MM.1S (cell line): Measurements from ENCODE around the gene EFTUD2.

Experiments
- DNase-seq: peaks from one replicate; pipeline ENCODE4 v3.0.0-alpha.2; 2015
- H2AFZ ChIP-seq: fragments of 300-600 bp; sonication (generic); 2 replicates; pipeline ENCODE4 v1.6.0; 2016; ENCODE audit warnings: antibody characterized with exemption, low read length
- H3F3A ChIP-seq: fragments of 300-600 bp; sonication (generic); 2 replicates; pipeline ENCODE4 v1.6.1; 2016; ENCODE audit warnings: mild to moderate bottlenecking, antibody characterized with exemption, low read length, moderate library complexity, mixed read lengths; ENCODE audit not compliant: insufficient read depth
- H3K27ac ChIP-seq: fragments of 300-600 bp; sonication (generic); 2 replicates; pipeline ENCODE4 v1.5.1; 2016; ENCODE audit warnings: mild to moderate bottlenecking, low read length
- H3K27me3 ChIP-seq: fragments of 300-600 bp; sonication (generic); replicated peaks from 2 replicates; pipeline ENCODE4 v1.6.0; 2016; ENCODE audit warnings: low read length; ENCODE audit not compliant: insufficient read depth
- H3K36me3 ChIP-seq: fragments of 300-600 bp; sonication (generic); replicated peaks from 2 replicates; pipeline ENCODE4 v1.6.1; 2016; ENCODE audit warnings: mild to moderate bottlenecking, low read length, mixed read lengths; ENCODE audit not compliant: insufficient read depth
- H3K4me1 ChIP-seq: fragments of 300-600 bp; sonication (generic); 2 replicates; pipeline ENCODE4 v1.6.1; 2016; ENCODE audit warnings: low read length, mixed read lengths
- H3K4me2 ChIP-seq: fragments of 300-600 bp; sonication (generic); 2 replicates; pipeline ENCODE4 v1.6.0; 2016; ENCODE audit warnings: low read depth, low read length
- H3K4me3 ChIP-seq: fragments of 300-600 bp; sonication (generic); 2 replicates; pipeline ENCODE4 v1.5.1; 2016; ENCODE audit warnings: low read length, mixed read lengths
- H3K79me2 ChIP-seq: fragments of 300-600 bp; sonication (generic); 2 replicates; pipeline ENCODE4 v1.6.1; 2016; ENCODE audit warnings: mixed run types, low read length, mixed read lengths
- H3K9ac ChIP-seq: fragments of 300-600 bp; sonication (generic); 2 replicates; pipeline ENCODE4 v1.6.1; 2016; ENCODE audit warnings: low read length, mixed read lengths
- H3K9me2 ChIP-seq: fragments of 300-600 bp; sonication (generic); replicated peaks from 2 replicates; pipeline ENCODE4 v1.6.1; 2016; ENCODE audit warnings: mild to moderate bottlenecking, low read length, mixed read lengths; ENCODE audit not compliant: insufficient read depth
- H3K9me3 ChIP-seq: fragments of 300-600 bp; sonication (generic); replicated peaks from 2 replicates; pipeline ENCODE4 v1.6.1; 2016; ENCODE audit warnings: mild to moderate bottlenecking, low read length, mixed read lengths; ENCODE audit not compliant: insufficient read depth
- H4K20me1 ChIP-seq: fragments of 300-600 bp; sonication (generic); 2 replicates; pipeline ENCODE4 v1.6.1; 2016; ENCODE audit warnings: mild to moderate bottlenecking, low read length, moderate library complexity, mixed read lengths; ENCODE audit not compliant: insufficient read depth
- CTCF ChIP-seq: fragments of 300-600 bp; sonication (generic); IDR thresholded peaks from 2 replicates; pipeline ENCODE4 v1.5.1; 2016; ENCODE audit warnings: antibody characterized with exemption, low read length, mixed read lengths
- EZH2 ChIP-seq: fragments of 300-600 bp; sonication (generic); optimal IDR thresholded peaks from 2 replicates; pipeline ENCODE3; 2017; ENCODE audit warnings: low read depth, mild to moderate bottlenecking, antibody characterized with exemption, low read length, mixed read lengths
- EZH2phosphoT487 ChIP-seq: fragments of 300-600 bp; sonication (generic); IDR thresholded peaks from 2 replicates; pipeline ENCODE4 v1.6.1; 2018; ENCODE audit warnings: antibody characterized with exemption, low read length

Gene EFTUD2

DNA sequence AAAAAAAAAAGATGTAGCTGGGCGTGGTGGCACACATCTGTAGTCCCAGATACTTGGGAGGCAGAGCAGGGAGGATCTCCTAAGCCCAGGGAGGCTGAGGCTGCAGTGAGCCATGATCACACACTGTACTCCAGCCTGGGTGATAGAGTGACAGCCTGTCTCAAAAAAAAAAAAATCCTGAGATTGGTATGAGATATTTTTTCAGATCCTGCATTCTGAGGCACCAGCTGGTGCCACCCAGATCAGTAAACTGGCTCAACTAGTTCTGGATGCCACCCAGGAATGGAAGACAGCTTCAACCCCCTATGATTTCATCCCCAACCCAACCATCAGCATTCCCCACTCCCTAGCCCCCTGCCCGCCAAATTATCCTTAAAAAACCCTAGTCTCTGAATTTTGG is 62.0 kb downstream of the EFTUD2 start:
- no peak for TF ChIP-seq EZH2phosphoT487
- TF ChIP-seq EZH2: no peak
- no peak for TF ChIP-seq CTCF
- no peaks in the 10 kb centered on the region for H3K4me1 ChIP-seq
- H3K9me2 ChIP-seq: no peaks in the 10 kb centered on the region
- H3K4me2 ChIP-seq: no peak overlapping the region
- no peak for DNase-seq
- H3K9me3 ChIP-seq: no peaks in the 10 kb centered on the region
- H3K36me3 ChIP-seq: no peaks in the 10 kb centered on the region
- no peak overlapping the region for H2AFZ ChIP-seq
- no peaks in the 10 kb centered on the region for H3K79me2 ChIP-seq
- 0 out of 2 replicates have a peak, but pooled peaks cover 5% of the 10 kb centered on the region for H3K27me3 ChIP-seq
- no peak overlapping the region for H3K27ac ChIP-seq
- H4K20me1 ChIP-seq: no peaks in the 10 kb centered on the region
- H3K9ac ChIP-seq: no peak overlapping the region
- no peaks in the 10 kb centered on the region for H3F3A ChIP-seq
- no peak overlapping the region for H3K4me3 ChIP-seq

- no peak for TF ChIP-seq EZH2
- TF ChIP-seq EZH2phosphoT487: no peak
- TF ChIP-seq CTCF: no peak
- no peak overlapping the region for H3K27ac ChIP-seq
These were observed 66.4 kb downstream of the EFTUD2 start for GRCh38 chr17:44832805-44833204.

DNA sequence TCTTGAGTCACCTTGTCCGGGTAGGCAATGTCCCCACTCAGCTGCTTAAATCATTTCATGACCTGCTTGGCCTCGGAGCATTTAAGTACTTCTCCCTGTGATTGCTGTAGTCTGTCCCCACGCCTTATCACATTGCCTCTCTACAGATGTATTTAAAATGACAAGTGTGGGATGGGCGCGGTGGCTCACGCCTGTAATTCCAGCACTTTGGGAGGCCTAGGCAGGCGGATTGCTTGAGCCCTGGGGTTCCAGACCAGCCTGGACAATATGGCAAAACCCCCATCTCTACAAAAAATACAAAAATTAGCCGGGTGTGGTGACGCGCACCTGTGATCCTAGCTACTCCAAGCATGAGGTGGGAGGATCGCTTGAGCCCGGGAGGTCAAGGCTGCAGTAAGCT is 67.9 kb downstream of the EFTUD2 start:
- no peaks in the 10 kb centered on the region for H4K20me1 ChIP-seq
- H3K9me2 ChIP-seq: no peaks in the 10 kb centered on the region
- no peaks in the 10 kb centered on the region for H3K4me1 ChIP-seq
- H2AFZ ChIP-seq: no peak overlapping the region
- no peak overlapping the region for H3K4me2 ChIP-seq
- no peaks in the 10 kb centered on the region for H3F3A ChIP-seq
- no peak overlapping the region for H3K9ac ChIP-seq
- no peak overlapping the region for H3K27ac ChIP-seq
- TF ChIP-seq CTCF (no peak), EZH2phosphoT487 (no peak), EZH2 (no peak)
- H3K27me3 ChIP-seq: peaks cover 36% of the 10 kb centered on the region; the same call in 1 of the 2 replicates
- H3K9me3 ChIP-seq: no peaks in the 10 kb centered on the region
- H3K36me3 ChIP-seq: no peaks in the 10 kb centered on the region
- DNase-seq: no peak
- H3K4me3 ChIP-seq: no peak overlapping the region
- peaks cover 12% of the 10 kb centered on the region for H3K79me2 ChIP-seq

More at GRCh38 chr17:44832805-44833204, 66.4 kb downstream of the EFTUD2 start:
- Histone ChIP-seq H3K9ac (no peak overlapping the region), H3K36me3 (no peaks in the 10 kb centered on the region), H3K27me3 (peaks cover 35% of the 10 kb centered on the region; the same call in 1 of the 2 replicates), H3K79me2 (peaks cover 5% of the 10 kb centered on the region; the same call in 1 of the 2 replicates), H2AFZ (no peak overlapping the region), H3F3A (no peaks in the 10 kb centered on the region), H3K9me3 (no peaks in the 10 kb centered on the region), H4K20me1 (no peaks in the 10 kb centered on the region), H3K9me2 (no peaks in the 10 kb centered on the region), H3K4me1 (no peaks in the 10 kb centered on the region), H3K4me3 (no peak overlapping the region), H3K4me2 (no peak overlapping the region)
- DNase-seq: no peak
